ENCODE results near the gene DMD. TPM values are rescaled to one million over a fixed set of nuclear protein-coding genes. Genes with fewer than 3 reads are reported as not detected.

DMD gene
- total RNA-seq, 1 donor from 2014 or later = 23.9 TPM

- H3K27ac Mint-ChIP-seq = no peak overlapping the region
- no peak for DNase-seq (ENCODE audit: low spot score, unreplicated experiment)
- no peak for TF ChIP-seq CTCF (IDR thresholded peaks at IDR 0.05; ENCODE audit: unreplicated experiment)
- H3K4me3 Mint-ChIP-seq (ENCODE audit: low read depth) = no peak overlapping the region
- no peaks in the 10 kb centered on the region for H3K36me3 Mint-ChIP-seq (ENCODE audit: insufficient read depth)
- H3K9me3 Mint-ChIP-seq (ENCODE audit: low read depth) = no peaks in the 10 kb centered on the region
- H3K27me3 Mint-ChIP-seq = no peaks in the 10 kb centered on the region
- peaks cover 5% of the 10 kb centered on the region for H3K4me1 Mint-ChIP-seq (ENCODE audit: low read depth)
Measured at GRCh38 chrX:32572644-32573043, 638.7 kb downstream of the DMD start.

DNA sequence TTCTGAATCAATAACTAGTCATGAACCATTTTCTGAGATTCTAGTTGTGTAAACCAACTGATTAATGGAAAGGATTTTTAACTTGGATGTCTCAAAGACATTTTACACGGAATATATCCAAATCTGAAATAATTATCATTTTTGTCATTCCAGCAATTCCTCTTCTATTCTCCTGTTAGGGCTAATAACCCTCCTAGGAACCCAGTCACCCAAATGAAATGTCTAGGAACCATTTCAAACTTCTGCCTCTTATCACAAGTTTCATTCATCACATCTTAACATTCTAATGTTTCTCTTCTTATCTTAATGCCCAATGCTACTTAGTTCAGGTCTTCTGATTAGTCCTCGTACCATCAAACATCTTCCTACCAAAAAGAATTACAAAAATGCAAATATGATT is 639.8 kb downstream of the DMD start:
- DNase-seq (ENCODE audit: low spot score, unreplicated experiment) = no peak
- Mint-ChIP-seq H3K4me1 (ENCODE audit: low read depth) (peaks cover 5% of the 10 kb centered on the region), H3K27ac (no peak overlapping the region), H3K36me3 (ENCODE audit: insufficient read depth) (no peaks in the 10 kb centered on the region), H3K4me3 (ENCODE audit: low read depth) (no peak overlapping the region), H3K27me3 (no peaks in the 10 kb centered on the region), H3K9me3 (ENCODE audit: low read depth) (no peaks in the 10 kb centered on the region)
- TF ChIP-seq CTCF (IDR thresholded peaks at IDR 0.05; ENCODE audit: unreplicated experiment) = no peak

DNA sequence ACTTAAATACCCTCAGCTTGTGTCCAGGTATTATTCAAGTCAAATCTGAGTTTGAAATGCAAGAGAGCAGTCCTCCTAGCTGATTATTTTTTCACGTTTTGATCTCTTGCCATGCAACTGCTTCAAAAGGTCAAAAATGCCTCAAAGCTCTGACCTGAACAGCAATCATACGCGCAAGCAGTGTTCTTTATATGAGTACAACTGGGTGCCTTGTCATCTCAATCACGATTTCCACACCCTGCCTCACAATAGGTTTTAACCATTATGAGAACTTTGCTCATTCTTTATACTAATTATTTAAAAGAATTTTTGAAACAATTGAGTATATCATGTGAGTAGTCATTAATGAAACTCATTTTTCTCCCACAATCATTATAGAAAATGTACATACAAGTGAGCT is 649.1 kb downstream of the DMD start:
- no peak for DNase-seq (ENCODE audit: low spot score, unreplicated experiment)
- Mint-ChIP-seq H3K27ac (no peak overlapping the region), H3K36me3 (ENCODE audit: insufficient read depth) (no peaks in the 10 kb centered on the region), H3K4me1 (ENCODE audit: low read depth) (peaks cover 6% of the 10 kb centered on the region), H3K4me3 (ENCODE audit: low read depth) (no peak overlapping the region), H3K27me3 (no peaks in the 10 kb centered on the region), H3K9me3 (ENCODE audit: low read depth) (peaks cover 3% of the 10 kb centered on the region)
- no peak for TF ChIP-seq CTCF (IDR thresholded peaks at IDR 0.05; ENCODE audit: unreplicated experiment)

DNA sequence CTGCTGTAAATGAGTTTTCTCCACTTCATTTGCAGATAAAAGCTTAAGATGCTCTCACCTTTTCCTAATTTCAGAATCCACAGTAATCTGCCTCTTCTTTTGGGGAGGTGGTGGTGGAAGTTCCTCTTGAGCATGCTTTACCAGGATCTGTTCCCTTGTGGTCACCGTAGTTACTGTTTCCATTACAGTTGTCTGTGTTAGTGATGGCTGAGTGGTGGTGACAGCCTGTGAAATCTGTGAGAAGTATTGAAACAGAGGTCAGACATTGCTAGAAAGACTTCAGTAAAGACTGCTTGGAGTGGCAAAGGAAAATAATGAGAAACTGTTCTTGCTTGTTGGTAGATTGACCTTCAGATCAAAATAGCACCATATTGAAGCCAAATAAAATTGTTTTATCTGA is 666.2 kb downstream of the DMD start:
- no peaks in the 10 kb centered on the region for H3K36me3 Mint-ChIP-seq (ENCODE audit: insufficient read depth)
- H3K4me3 Mint-ChIP-seq (ENCODE audit: low read depth) = no peak overlapping the region
- no peak for DNase-seq (ENCODE audit: low spot score, unreplicated experiment)
- no peak for TF ChIP-seq CTCF (IDR thresholded peaks at IDR 0.05; ENCODE audit: unreplicated experiment)
- H3K27me3 Mint-ChIP-seq = no peaks in the 10 kb centered on the region
- no peak overlapping the region for H3K27ac Mint-ChIP-seq
- H3K4me1 Mint-ChIP-seq (ENCODE audit: low read depth) = no peaks in the 10 kb centered on the region
- H3K9me3 Mint-ChIP-seq (ENCODE audit: low read depth) = no peaks in the 10 kb centered on the region

- Mint-ChIP-seq H3K4me3 (ENCODE audit: low read depth) (no peak overlapping the region), H3K9me3 (ENCODE audit: low read depth) (no peaks in the 10 kb centered on the region), H3K27ac (peak overlapping the region; percentile 11), H3K36me3 (ENCODE audit: insufficient read depth) (no peaks in the 10 kb centered on the region), H3K4me1 (ENCODE audit: low read depth) (peaks cover 31% of the 10 kb centered on the region), H3K27me3 (no peaks in the 10 kb centered on the region)
- no peak for TF ChIP-seq CTCF (IDR thresholded peaks at IDR 0.05; ENCODE audit: unreplicated experiment)
- no peak for DNase-seq (ENCODE audit: low spot score, unreplicated experiment)
Measured at GRCh38 chrX:32538554-32538953, 672.8 kb downstream of the DMD start.
